Brain microvascular endothelial cell (primary cell): ENCODE data around the gene ARID3B.

Experiments
- DNase-seq: peaks from one replicate; pipeline ENCODE4 v3.0.0-alpha.2; 2020
- H3K27ac ChIP-seq: fragments of 250-450 bp; sonication (Bioruptor Pico); 2 replicates; pipeline ENCODE4 v1.5.1; 2020; ENCODE audit warnings: mild to moderate bottlenecking, moderate library complexity
- H3K27me3 ChIP-seq: fragments of 250-450 bp; sonication (Bioruptor Pico); replicated peaks from 2 replicates; pipeline ENCODE4 v1.5.1; 2020; ENCODE audit warnings: mild to moderate bottlenecking
- H3K36me3 ChIP-seq: fragments of 250-450 bp; sonication (Bioruptor Pico); replicated peaks from 2 replicates; pipeline ENCODE4 v1.5.1; 2020; ENCODE audit warnings: mild to moderate bottlenecking
- H3K4me3 ChIP-seq: 2 replicates; pipeline ENCODE4 v1.5.1; 2011; ENCODE audit warnings: low read depth, mild to moderate bottlenecking, control low read depth, low read length, moderate library complexity
- in situ Hi-C: cut with HindIII; loops from 2 replicates; pipeline ENCODE4 v1.10.0; 2017; ENCODE audit warnings: low sequenced_read_pairs, low pct_ligation_motif_present
- TF ChIP-seq, protein P1 (sequence below): IDR thresholded peaks from 2 replicates; pipeline ENCODE4 v1.5.1; 2011; ENCODE audit warnings: low read depth, mild to moderate bottlenecking, moderate library complexity, low read length, control low read depth, inconsistent platforms; ENCODE audit errors: missing control alignments

The ARID3B gene

DNA sequence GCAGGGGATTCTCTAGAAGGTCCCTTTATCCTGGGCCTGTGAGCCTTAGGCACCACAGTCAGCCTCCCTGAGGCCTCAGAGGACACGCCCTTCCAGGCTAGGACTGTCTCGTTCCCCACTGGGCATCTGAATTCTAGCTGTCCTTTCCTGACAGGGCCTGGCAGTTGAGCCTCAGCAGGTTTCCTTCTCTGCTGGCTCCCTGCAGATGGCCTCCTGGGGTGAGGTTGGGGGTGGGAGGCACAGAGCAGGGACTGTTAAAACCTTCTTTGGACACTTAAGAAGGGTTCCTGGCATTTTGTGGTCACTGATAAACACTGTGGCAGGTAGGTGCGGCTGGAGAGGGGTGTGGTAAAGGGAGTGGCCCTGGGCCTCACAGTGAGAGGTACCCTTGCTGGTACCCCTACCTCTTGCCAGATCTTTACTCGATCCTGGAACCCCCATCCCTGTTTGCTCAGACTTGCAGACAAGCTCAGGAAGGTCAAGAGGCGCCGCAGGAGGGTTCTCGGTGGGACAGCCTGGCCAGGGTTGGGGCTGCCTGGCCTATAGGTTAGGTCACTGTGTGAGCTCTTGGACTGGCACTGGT is 83.1 kb downstream of the ARID3B start:
- H3K36me3 ChIP-seq = peaks cover 90% of the 10 kb centered on the region
- H3K27me3 ChIP-seq = no peaks in the 10 kb centered on the region
- no peak overlapping the region for H3K27ac ChIP-seq
- TF ChIP-seq, protein P1, sequence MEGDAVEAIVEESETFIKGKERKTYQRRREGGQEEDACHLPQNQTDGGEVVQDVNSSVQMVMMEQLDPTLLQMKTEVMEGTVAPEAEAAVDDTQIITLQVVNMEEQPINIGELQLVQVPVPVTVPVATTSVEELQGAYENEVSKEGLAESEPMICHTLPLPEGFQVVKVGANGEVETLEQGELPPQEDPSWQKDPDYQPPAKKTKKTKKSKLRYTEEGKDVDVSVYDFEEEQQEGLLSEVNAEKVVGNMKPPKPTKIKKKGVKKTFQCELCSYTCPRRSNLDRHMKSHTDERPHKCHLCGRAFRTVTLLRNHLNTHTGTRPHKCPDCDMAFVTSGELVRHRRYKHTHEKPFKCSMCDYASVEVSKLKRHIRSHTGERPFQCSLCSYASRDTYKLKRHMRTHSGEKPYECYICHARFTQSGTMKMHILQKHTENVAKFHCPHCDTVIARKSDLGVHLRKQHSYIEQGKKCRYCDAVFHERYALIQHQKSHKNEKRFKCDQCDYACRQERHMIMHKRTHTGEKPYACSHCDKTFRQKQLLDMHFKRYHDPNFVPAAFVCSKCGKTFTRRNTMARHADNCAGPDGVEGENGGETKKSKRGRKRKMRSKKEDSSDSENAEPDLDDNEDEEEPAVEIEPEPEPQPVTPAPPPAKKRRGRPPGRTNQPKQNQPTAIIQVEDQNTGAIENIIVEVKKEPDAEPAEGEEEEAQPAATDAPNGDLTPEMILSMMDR = no peak
- no peak for DNase-seq
- no peak overlapping the region for H3K4me3 ChIP-seq
- in situ Hi-C loops = no loop called here

DNA sequence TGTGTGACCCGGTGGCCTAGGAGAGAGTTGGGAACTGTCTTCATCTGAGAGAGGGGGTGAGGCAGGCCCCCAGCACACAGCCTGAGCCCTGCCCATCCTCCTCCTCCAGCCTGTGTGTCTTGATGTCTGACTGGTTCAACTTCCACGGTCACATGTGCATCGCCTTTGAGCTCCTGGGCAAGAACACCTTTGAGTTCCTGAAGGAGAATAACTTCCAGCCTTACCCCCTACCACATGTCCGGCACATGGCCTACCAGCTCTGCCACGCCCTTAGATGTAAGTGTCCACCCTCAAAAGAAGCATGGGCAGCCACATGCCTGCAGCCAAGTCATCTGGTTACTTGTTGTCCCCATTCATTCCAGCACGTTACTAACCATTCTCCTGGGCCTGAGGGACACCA is 84.7 kb downstream of the ARID3B start:
- DNase-seq = no peak
- no peak overlapping the region for H3K4me3 ChIP-seq
- peaks cover 93% of the 10 kb centered on the region for H3K36me3 ChIP-seq
- H3K27ac ChIP-seq = no peak overlapping the region
- in situ Hi-C loops = no loop called here
- no peaks in the 10 kb centered on the region for H3K27me3 ChIP-seq
- TF ChIP-seq, protein P1 = no peak

DNA sequence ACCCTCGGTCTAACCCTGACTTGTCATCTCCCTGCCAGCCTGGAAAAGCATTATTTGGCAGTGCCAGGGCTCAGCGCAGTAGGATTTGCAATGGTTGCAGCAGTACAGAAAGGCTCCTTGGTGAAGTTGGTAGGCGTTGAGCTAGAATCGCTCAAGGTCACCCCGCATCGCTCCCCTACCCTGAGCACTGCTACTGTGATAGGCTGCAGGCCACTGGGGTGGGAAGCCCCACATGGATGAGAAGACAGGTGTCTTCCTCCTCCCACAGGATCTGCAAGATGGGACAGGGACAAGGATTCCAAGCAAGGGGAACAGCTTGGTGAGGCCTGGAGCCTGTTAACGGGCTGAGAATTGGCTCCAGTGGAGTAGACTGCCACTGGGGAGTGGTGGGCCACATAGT is 85.3 kb downstream of the ARID3B start:
- H3K27ac ChIP-seq = no peak overlapping the region
- TF ChIP-seq, protein P1 = no peak
- H3K4me3 ChIP-seq = no peak overlapping the region
- in situ Hi-C loops = no loop called here
- peaks cover 95% of the 10 kb centered on the region for H3K36me3 ChIP-seq
- H3K27me3 ChIP-seq = no peaks in the 10 kb centered on the region
- no peak for DNase-seq

DNA sequence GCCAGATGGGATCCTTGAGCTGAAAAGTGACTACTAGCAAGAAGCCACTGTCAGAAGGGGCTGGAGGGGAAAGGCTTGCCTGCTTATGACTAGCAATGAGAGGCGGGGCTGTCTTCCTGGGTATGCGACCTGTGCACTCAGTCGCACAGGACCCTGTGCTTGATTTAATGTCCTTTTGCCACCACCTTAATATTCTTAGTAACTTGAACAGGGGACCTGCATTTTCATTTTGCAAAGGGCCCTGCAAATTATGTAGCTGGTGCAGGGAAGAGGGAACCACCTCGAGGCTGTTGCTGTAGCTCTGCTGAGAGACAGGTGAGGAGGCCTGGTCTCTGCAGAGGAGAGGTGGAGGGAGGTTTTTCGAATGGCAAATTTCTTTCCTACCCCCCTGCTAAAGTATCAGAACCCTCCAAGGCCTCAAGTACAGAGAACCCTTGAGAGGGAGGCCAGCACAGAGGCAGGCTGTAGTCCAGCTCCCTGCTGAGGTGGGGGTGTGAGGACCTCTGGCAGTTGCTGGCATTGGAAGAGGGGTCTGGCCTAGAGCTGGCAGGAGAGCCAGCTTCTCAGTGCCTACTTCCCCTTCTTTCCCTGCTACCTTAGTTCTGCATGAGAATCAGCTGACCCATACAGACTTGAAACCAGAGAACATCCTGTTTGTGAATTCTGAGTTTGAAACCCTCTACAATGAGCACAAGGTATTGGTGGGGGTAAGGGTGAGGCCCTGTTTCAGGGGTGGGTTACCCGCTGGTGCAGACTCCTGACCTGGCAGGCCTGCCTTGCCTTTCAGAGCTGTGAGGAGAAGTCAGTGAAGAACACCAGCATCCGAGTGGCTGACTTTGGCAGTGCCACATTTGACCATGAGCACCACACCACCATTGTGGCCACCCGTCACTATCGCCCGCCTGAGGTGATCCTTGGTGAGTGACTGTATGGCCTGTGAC is 86.0 kb downstream of the ARID3B start:
- in situ Hi-C loops = no loop called here
- TF ChIP-seq, protein P1 = no peak
- DNase-seq = no peak
- Histone ChIP-seq H3K27ac (no peak overlapping the region), H3K36me3 (peaks cover 91% of the 10 kb centered on the region), H3K27me3 (no peaks in the 10 kb centered on the region), H3K4me3 (no peak overlapping the region)

DNA sequence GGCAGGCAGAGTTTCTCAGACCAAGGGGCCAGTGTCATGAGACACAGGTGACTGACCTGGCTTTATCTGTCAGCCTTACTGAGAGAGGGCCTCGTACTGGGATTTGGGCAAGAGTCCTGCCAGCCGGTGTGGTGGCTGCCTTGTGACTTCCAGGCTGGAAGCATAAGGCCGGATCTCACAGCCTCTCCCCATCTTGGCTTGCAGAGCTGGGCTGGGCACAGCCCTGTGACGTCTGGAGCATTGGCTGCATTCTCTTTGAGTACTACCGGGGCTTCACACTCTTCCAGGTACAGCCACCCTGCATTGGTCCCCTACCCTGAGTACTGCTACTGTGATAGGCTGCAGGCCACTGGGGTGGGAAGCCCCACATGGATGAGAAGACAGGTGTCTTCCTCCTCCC is 86.7 kb downstream of the ARID3B start:
- TF ChIP-seq, protein P1 = no peak
- H3K27me3 ChIP-seq = no peaks in the 10 kb centered on the region
- H3K36me3 ChIP-seq = peaks cover 91% of the 10 kb centered on the region
- no peak overlapping the region for H3K27ac ChIP-seq
- DNase-seq = no peak
- in situ Hi-C loops = no loop called here
- H3K4me3 ChIP-seq = no peak overlapping the region
